ENCODE measurements around the gene DNAAF6. TPM values are rescaled to one million over a fixed set of nuclear protein-coding genes. Genes with fewer than 3 reads are reported as not detected.
"Not testable (repeated sequence)": the region's sequence is repeated elsewhere in the genome, so short reads cannot be mapped to it uniquely, and the experiment has no call there.

DNAAF6 gene
- not detected in 2 replicates for total RNA-seq (2014; rRNA removed; shearing (Covaris generic))
- not detected in 2 replicates for polyA plus RNA-seq (2016; fragmentation: Nextera tagmentation; extraction: Ambion mirVana)
- long read RNA-seq = 0 reads

DNA sequence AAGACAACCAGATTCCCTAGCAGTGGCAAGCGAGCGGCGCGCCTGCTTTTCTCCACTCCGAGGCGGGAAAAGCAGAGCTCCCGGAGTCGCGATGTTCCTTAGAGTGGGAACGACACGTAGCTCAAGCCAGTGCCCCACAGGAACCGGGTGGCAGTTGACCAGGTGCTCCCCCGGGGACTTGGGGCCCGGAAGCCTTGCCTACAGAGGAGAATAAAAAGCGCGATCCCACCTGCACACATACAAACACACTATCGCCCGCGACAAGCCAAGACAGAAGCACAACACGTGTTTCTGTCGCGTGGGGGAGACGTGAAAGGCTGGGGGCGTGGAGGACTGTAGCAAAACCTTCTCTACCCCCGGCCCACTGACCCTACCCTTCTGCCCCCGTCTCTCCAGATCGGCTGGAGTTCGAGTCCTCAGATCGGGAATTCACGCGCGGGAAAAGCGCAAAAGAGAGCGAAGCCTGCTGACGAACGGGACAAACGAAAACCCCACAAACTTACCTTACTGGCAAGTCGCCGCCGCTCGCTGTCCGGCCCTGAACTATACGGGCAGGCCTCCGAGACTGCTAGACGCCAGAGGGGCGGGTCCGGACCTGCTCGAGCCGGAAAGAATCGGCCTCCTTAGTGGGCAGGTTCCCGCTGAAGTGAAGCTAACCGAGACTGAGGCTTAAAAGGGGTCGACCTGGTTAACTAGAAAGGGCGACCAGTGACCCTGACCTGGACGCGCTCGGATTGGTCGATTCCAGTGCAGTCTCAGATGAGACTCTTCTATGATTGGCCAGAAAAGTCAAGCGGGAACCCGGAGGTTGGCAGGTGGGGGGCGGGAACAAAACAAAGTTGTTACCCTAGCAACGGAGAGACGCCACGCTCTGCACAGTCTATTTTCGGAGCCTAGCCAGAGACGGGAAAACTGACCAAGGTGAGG, at the start of gene DNAAF6, which contains the start of gene NUP62CL:
TSS of gene DNAAF6 (plus strand) at position 842 of the 927 bp plus-strand sequence. CDS start 6,265 bp downstream, outside the sequence.
TSS of gene NUP62CL (minus strand) at position 664 of the 927 bp plus-strand sequence. CDS start 31,287 bp downstream, outside the sequence.
- Histone ChIP-seq H3F3A (replicated peaks; ENCODE audit: low read depth) (no peaks in the 10 kb centered on the region), H3K36me3 (ENCODE audit: insufficient read depth) (no peaks in the 10 kb centered on the region), H3K4me1 (ENCODE audit: insufficient read depth) (peaks cover 11% of the 10 kb centered on the region; the same call in 1 of the 2 replicates), H3K4me3 (peak within 1 kb of the TSS; percentile 69), H3K9me2 (ENCODE audit: insufficient read depth) (no peaks in the 10 kb centered on the region), H3K27ac (ENCODE audit: low read depth) (no peak within 1 kb of the TSS), H4K20me1 (replicated peaks; ENCODE audit: insufficient read depth) (no peaks in the 10 kb centered on the region), H3K27me3 (ENCODE audit: insufficient read depth) (no peaks in the 10 kb centered on the region), H3K4me2 (peak within 1 kb of the TSS; percentile 85), H3K79me2 (replicated peaks; ENCODE audit: insufficient read depth) (no peaks in the 10 kb centered on the region), H2AFZ (peak within 1 kb of the TSS; percentile 85; the same call in 1 of the 2 replicates)
- Mint-ChIP-seq H3K4me1 (peaks cover 10% of the 10 kb centered on the region; the same call in 2 of the 3 replicates), H3K4me3 (peak within 1 kb of the TSS; percentile 90), H3K27me3 (ENCODE audit: insufficient read depth, low read depth, poor library complexity) (peaks cover 3% of the 10 kb centered on the region), H3K9me3 (no peaks in the 10 kb centered on the region), H3K27ac (peak within 1 kb of the TSS; percentile 90), H3K36me3 (ENCODE audit: low read depth) (no peaks in the 10 kb centered on the region)
- peak; percentile 99 for ATAC-seq
- peak; percentile 91 for DNase-seq (ENCODE audit: low spot score)
- no peak for TF ChIP-seq REST (IDR thresholded peaks at IDR 0.05; ENCODE audit: unreplicated experiment)
- TF ChIP-seq, protein P1, sequence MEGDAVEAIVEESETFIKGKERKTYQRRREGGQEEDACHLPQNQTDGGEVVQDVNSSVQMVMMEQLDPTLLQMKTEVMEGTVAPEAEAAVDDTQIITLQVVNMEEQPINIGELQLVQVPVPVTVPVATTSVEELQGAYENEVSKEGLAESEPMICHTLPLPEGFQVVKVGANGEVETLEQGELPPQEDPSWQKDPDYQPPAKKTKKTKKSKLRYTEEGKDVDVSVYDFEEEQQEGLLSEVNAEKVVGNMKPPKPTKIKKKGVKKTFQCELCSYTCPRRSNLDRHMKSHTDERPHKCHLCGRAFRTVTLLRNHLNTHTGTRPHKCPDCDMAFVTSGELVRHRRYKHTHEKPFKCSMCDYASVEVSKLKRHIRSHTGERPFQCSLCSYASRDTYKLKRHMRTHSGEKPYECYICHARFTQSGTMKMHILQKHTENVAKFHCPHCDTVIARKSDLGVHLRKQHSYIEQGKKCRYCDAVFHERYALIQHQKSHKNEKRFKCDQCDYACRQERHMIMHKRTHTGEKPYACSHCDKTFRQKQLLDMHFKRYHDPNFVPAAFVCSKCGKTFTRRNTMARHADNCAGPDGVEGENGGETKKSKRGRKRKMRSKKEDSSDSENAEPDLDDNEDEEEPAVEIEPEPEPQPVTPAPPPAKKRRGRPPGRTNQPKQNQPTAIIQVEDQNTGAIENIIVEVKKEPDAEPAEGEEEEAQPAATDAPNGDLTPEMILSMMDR (conservative IDR thresholded peaks at IDR 0.05; ENCODE audit: low read depth in 2 of 2) = no peak
- TF ChIP-seq POLR2AphosphoS5 (IDR thresholded peaks at IDR 0.05; ENCODE audit: low read depth) = peak; percentile 51; the same call in 1 of the 2 replicates
- TF ChIP-seq NANOG (IDR thresholded peaks at IDR 0.05; ENCODE audit: borderline replicate concordance) = no peak
- no peak for TF ChIP-seq ZNF114 (CRISPR knock-in tag; IDR thresholded peaks at IDR 0.05)
- TF ChIP-seq STAT1 (IDR thresholded peaks at IDR 0.05; ENCODE audit: unreplicated experiment) = no peak
- TF ChIP-seq EZH2 (IDR thresholded peaks at IDR 0.05; ENCODE audit: low read depth, unreplicated experiment) = no peak
- TF ChIP-seq ETS1 (IDR thresholded peaks at IDR 0.05) = no peak
- TF ChIP-seq EZH2phosphoT487 (IDR thresholded peaks at IDR 0.05; ENCODE audit: unreplicated experiment) = no peak

- not testable (repeated sequence) for H3K36me3 Mint-ChIP-seq (ENCODE audit: low read depth); H3K9me3 Mint-ChIP-seq; H3K27me3 ChIP-seq (ENCODE audit: insufficient read depth); H4K20me1 ChIP-seq (replicated peaks; ENCODE audit: insufficient read depth); H3K79me2 ChIP-seq (replicated peaks; ENCODE audit: insufficient read depth); DNase-seq (ENCODE audit: low spot score); H3K27me3 Mint-ChIP-seq (ENCODE audit: insufficient read depth, low read depth, poor library complexity); H2AFZ ChIP-seq; ATAC-seq; H3K9me2 ChIP-seq (ENCODE audit: insufficient read depth); H3K36me3 ChIP-seq (ENCODE audit: insufficient read depth); H3F3A ChIP-seq (replicated peaks; ENCODE audit: low read depth); H3K27ac ChIP-seq (ENCODE audit: low read depth); H3K4me1 ChIP-seq (ENCODE audit: insufficient read depth); H3K4me3 Mint-ChIP-seq; H3K4me2 ChIP-seq; H3K27ac Mint-ChIP-seq; H3K4me3 ChIP-seq; H3K4me1 Mint-ChIP-seq
These were observed 48.8 kb upstream of the DNAAF6 start for GRCh38 chrX:107157618-107158017.
